IMR-90 (cell line): ENCODE measurements around the gene RPL10. TPM values are rescaled to one million over a fixed set of nuclear protein-coding genes. Genes with fewer than 3 reads are reported as not detected.
A peak's percentile ranks its signal among the peaks of the same experiment; 100 is the strongest.

Experiments
- ATAC-seq: fragments of 200-7000 bp; cut with Tn5 transposase; 2 replicates; pipeline ENCODE4 v1.9.1; 2020; ENCODE audit warnings: low read depth, mild to moderate bottlenecking, moderate library complexity
- BruUV-seq: library from RNA; stranded (reverse); fragments of 400-500 nt; replicated peaks from 2 replicates; lab custom pipeline; 2021; lab: Mats Ljungman, UMichigan
- CTCF ChIA-PET: fragments of 300-600 bp; formaldehyde crosslinking; extraction: SDS; loops from one replicate; lab custom pipeline; 2021; ENCODE audit warnings: antibody characterized with exemption; lab: Yijun Ruan, JAX
- POLR2A ChIA-PET: fragments of 300-600 bp; sonication (Branson Sonifier 250); formaldehyde crosslinking; loops from one replicate; lab custom pipeline; 2022; ENCODE audit warnings: antibody characterized with exemption; ENCODE audit not compliant: unreplicated experiment; lab: Charles Lee
- DNase-seq: peaks from one replicate; pipeline ENCODE4 v3.0.0; 2013
- H2AFZ ChIP-seq: replicated peaks from 2 replicates; pipeline ENCODE3; 2013; ENCODE audit warnings: low read length, mild to moderate bottlenecking; ENCODE audit not compliant: poor library complexity
- H2AK5ac ChIP-seq: 2 replicates; pipeline ENCODE4 v1.6.1; 2013; ENCODE audit warnings: low read depth, low read length, inconsistent platforms
- H2AK9ac ChIP-seq: replicated peaks from 2 replicates; pipeline ENCODE3; 2013; ENCODE audit warnings: mild to moderate bottlenecking, low read depth, low read length, moderate library complexity; ENCODE audit not compliant: poor library complexity
- H2BK120ac ChIP-seq: 2 replicates; pipeline ENCODE4 v1.6.1; 2013; ENCODE audit warnings: low read depth, low read length, inconsistent platforms
- H2BK15ac ChIP-seq: 3 replicates; pipeline ENCODE4 v1.6.1; 2013; ENCODE audit warnings: low read depth, low read length, inconsistent platforms
- H2BK20ac ChIP-seq: 2 replicates; pipeline ENCODE4 v1.6.1; 2013; ENCODE audit warnings: low read depth, mild to moderate bottlenecking, inconsistent platforms, low read length, moderate library complexity
- H2BK5ac ChIP-seq: 2 replicates; pipeline ENCODE4 v1.6.1; 2013; ENCODE audit warnings: mild to moderate bottlenecking, low read depth, low read length, inconsistent platforms; ENCODE audit not compliant: poor library complexity, severe bottlenecking
- H3K14ac ChIP-seq: replicated peaks from 2 replicates; pipeline ENCODE4 v1.6.1; 2013; ENCODE audit warnings: low read depth, low read length, inconsistent platforms
- H3K18ac ChIP-seq: 2 replicates; pipeline ENCODE4 v1.6.1; 2013; ENCODE audit warnings: low read depth, low read length, control low read depth
- H3K23ac ChIP-seq: 2 replicates; pipeline ENCODE4 v1.6.1; 2013; ENCODE audit warnings: low read depth, low read length, inconsistent platforms
- H3K27ac ChIP-seq: 2 replicates; pipeline ENCODE4 v1.5.1; 2013; ENCODE audit warnings: mild to moderate bottlenecking, control low read depth, low read length; ENCODE audit not compliant: insufficient read depth
- H3K27me3 ChIP-seq: 2 replicates; pipeline ENCODE4 v1.6.1; 2013; ENCODE audit warnings: low read length; ENCODE audit not compliant: control insufficient read depth, insufficient read depth
- H3K36me3 ChIP-seq: 2 replicates; pipeline ENCODE4 v1.6.1; 2013; ENCODE audit warnings: low read length, mixed read lengths; ENCODE audit not compliant: control insufficient read depth, insufficient read depth
- H3K4ac ChIP-seq: 2 replicates; pipeline ENCODE4 v1.6.1; 2013; ENCODE audit warnings: low read depth, low read length, inconsistent platforms
- H3K4me1 ChIP-seq: 2 replicates; pipeline ENCODE4 v1.6.1; 2013; ENCODE audit warnings: low read length, mixed read lengths; ENCODE audit not compliant: control insufficient read depth, insufficient read depth
- H3K4me2 ChIP-seq: 2 replicates; pipeline ENCODE4 v1.6.1; 2013; ENCODE audit warnings: low read depth, mild to moderate bottlenecking, control low read depth, low read length, moderate library complexity
- H3K4me3 ChIP-seq: 2 replicates; pipeline ENCODE4 v1.5.1; 2013; ENCODE audit warnings: low read depth, mild to moderate bottlenecking, control low read depth, low read length, moderate library complexity; ENCODE audit not compliant: insufficient read depth
- H3K56ac ChIP-seq: 2 replicates; pipeline ENCODE4 v1.6.1; 2013; ENCODE audit warnings: low read length, inconsistent platforms; ENCODE audit not compliant: insufficient read depth; ENCODE audit errors: extremely low read depth
- H3K79me1 ChIP-seq, 2 experiments: 2 replicates each; pipeline ENCODE4 v1.6.1; 2013; ENCODE audit warnings: low read length in 2 of 2, inconsistent platforms in 1 of 2, low read depth in 1 of 2
- H3K9ac ChIP-seq: 2 replicates; pipeline ENCODE4 v1.6.1; 2013; ENCODE audit warnings: low read depth, low read length, control low read depth
- H3K9me1 ChIP-seq: 2 replicates; pipeline ENCODE4 v1.6.1; 2013; ENCODE audit warnings: low read length, inconsistent platforms; ENCODE audit not compliant: insufficient read depth
- H3K9me3 ChIP-seq: 2 replicates; pipeline ENCODE4 v1.6.1; 2013; ENCODE audit warnings: low read length; ENCODE audit not compliant: control insufficient read depth, insufficient read depth
- H4K20me1 ChIP-seq: 2 replicates; pipeline ENCODE4 v1.6.1; 2013; ENCODE audit warnings: low read length, inconsistent platforms; ENCODE audit not compliant: insufficient read depth
- H4K5ac ChIP-seq: 2 replicates; pipeline ENCODE4 v1.6.1; 2013; ENCODE audit warnings: mild to moderate bottlenecking, low read depth, low read length, control low read depth
- H4K8ac ChIP-seq, 2 experiments: 2 replicates each; pipeline ENCODE4 v1.6.1; 2013; ENCODE audit warnings: low read depth in 2 of 2, low read length in 2 of 2, control low read depth in 1 of 2, inconsistent platforms in 1 of 2
- H4K91ac ChIP-seq: 2 replicates; pipeline ENCODE4 v1.6.1; 2013; ENCODE audit warnings: low read depth, low read length, inconsistent platforms; ENCODE audit not compliant: insufficient read depth
- CEBPB ChIP-seq: IDR thresholded peaks from 2 replicates; pipeline ENCODE4 v1.6.1; 2012; ENCODE audit warnings: low read depth, low read length, improper control_type of control experiment
- CHD1 ChIP-seq: IDR thresholded peaks from 2 replicates; pipeline ENCODE4 v1.6.1; 2012; ENCODE audit warnings: low read depth, low read length, improper control_type of control experiment
- CTCF ChIP-seq: conservative IDR thresholded peaks from 2 replicates; pipeline ENCODE4 v1.5.1; 2012; ENCODE audit warnings: mild to moderate bottlenecking, low read depth, low read length, improper control_type of control experiment
- ELK1 ChIP-seq: fragments of 150-350 bp; IDR thresholded peaks from 2 replicates; pipeline ENCODE4 v1.6.1; 2016; ENCODE audit warnings: low read depth, mild to moderate bottlenecking, low read length, moderate library complexity, borderline replicate concordance
- MXI1 ChIP-seq: IDR thresholded peaks from 2 replicates; pipeline ENCODE4 v1.6.1; 2012; ENCODE audit warnings: low read depth, mild to moderate bottlenecking, low read length, moderate library complexity, borderline replicate concordance
- NFE2L2 ChIP-seq: fragments of 150-350 bp; IDR thresholded peaks from 2 replicates; pipeline ENCODE4 v1.6.1; 2016; ENCODE audit warnings: low read depth, mild to moderate bottlenecking, low read length
- POLR2A ChIP-seq: IDR thresholded peaks from 2 replicates; pipeline ENCODE4 v1.6.1; 2012; ENCODE audit warnings: mild to moderate bottlenecking, low read depth, low read length
- RAD21 ChIP-seq: IDR thresholded peaks from 2 replicates; pipeline ENCODE4 v1.6.1; 2012; ENCODE audit warnings: low read length, improper control_type of control experiment
- RCOR1 ChIP-seq: IDR thresholded peaks from 2 replicates; pipeline ENCODE4 v1.6.1; 2012; ENCODE audit warnings: mild to moderate bottlenecking, low read length, improper control_type of control experiment; ENCODE audit not compliant: insufficient replicate concordance
- SMC3 ChIP-seq: fragments of 150-350 bp; IDR thresholded peaks from 2 replicates; pipeline ENCODE4 v1.6.1; 2016; ENCODE audit warnings: low read depth, mild to moderate bottlenecking, antibody characterized with exemption, low read length, moderate library complexity
- WGBS, 2 experiments: methylation state at CpG; one replicate each; pipeline versions ENCODE4 v1.1.5 to v1.1.7; 2013; ENCODE audit warnings: missing lambda C conversion rate in 2 of 2; ENCODE audit not compliant: insufficient read length in 1 of 2; ENCODE audit errors: extremely low coverage in 2 of 2; 5-methylcytosine and 5-hydroxymethylcytosine counted together
- dilution Hi-C: fragments of 300-500 bp; cut with HindIII; formaldehyde crosslinking; loops from one replicate; pipeline ENCODE4 v1.14.3; 2018; ENCODE audit warnings: low sequenced_read_pairs; ENCODE audit not compliant: unreplicated experiment
- in situ Hi-C: fragments of 300-500 bp; cut with MboI; formaldehyde crosslinking; loops from 3 replicates; pipeline ENCODE4 v1.14.3; 2019; ENCODE audit warnings: low sequenced_read_pairs, inconsistent platforms, mixed read lengths
- intact Hi-C: fragments of 100-400 bp; cut with micrococcal nuclease; formaldehyde crosslinking; loops from 2 replicates; pipeline ENCODE4 v1.10.0; 2022
- polyA plus RNA-seq, 3 experiments: library from polyadenylated mRNA; depleted of rRNA; stranded (reverse); fragments of >200 nt; gene quantifications; 2 replicates each; pipeline ENCODE4 v1.2.3, GENCODE V29; 2012; ENCODE audit warnings: low replicate concordance in 1 of 3
- total RNA-seq: library from RNA; depleted of rRNA; stranded (reverse); fragments of >200 nt; gene quantifications from 2 replicates; pipeline ENCODE4 v1.2.3, GENCODE V29; 2012

Gene RPL10
- total and polyA plus RNA-seq, 2 of the 4 experiments (the other 2 are of a cell fraction), result 1,582 to 7,467 TPM

GRCh38 chrX:154396973-154397887, 947 bp upstream of the RPL10 start:
- H3K9me3 ChIP-seq, result no peaks in the 10 kb centered on the region
- ATAC-seq (peak; percentile 71), DNase-seq (peak; percentile 46)
- TF ChIP-seq CEBPB (no peak), SMC3 (no peak), CHD1 (no peak), ELK1 (no peak), RAD21 (no peak), RCOR1 (no peak), NFE2L2 (no peak), POLR2A (no peak), CTCF (no peak), MXI1 (no peak)
- peak overlapping the region; percentile 91 for H3K4ac ChIP-seq
- H3K18ac ChIP-seq, result peak overlapping the region; percentile 63; the same call in 1 of the 2 replicates
- H3K27me3 ChIP-seq, result no peaks in the 10 kb centered on the region
- CTCF ChIA-PET, result interaction anchor here (1.1 kb wide), 1 partner anchor 13 kb away, joined by 3 read pairs; no protein-coding TSS in a partner anchor
- H2AK9ac ChIP-seq, result peak overlapping the region; percentile 99
- peak overlapping the region; percentile 95 for H4K91ac ChIP-seq
- peak overlapping the region; percentile 93 for H3K4me2 ChIP-seq
- POLR2A ChIA-PET, result interaction anchor here (0.6 to 1.0 kb wide), 5 partner anchors 10 to 81 kb away, joined by 3 to 8 read pairs (median 4); partner anchors contain the start of gene FLNA
- 0 out of 2 replicates have a peak, but pooled peaks cover 2% of the 10 kb centered on the region for H3K4me1 ChIP-seq
- peak overlapping the region; percentile 84 for H2AK5ac ChIP-seq
- peak overlapping the region; percentile 78 for H3K9ac ChIP-seq
- H2BK20ac ChIP-seq, result no peak overlapping the region
- peak overlapping the region; percentile 39 for H3K4me3 ChIP-seq
- peaks cover 41% of the 10 kb centered on the region for H4K20me1 ChIP-seq
- dilution Hi-C loops (no loop called here), in situ Hi-C loops (no loop called here), intact Hi-C loops (no loop called here)
- H2BK120ac ChIP-seq, result peak overlapping the region; percentile 76; the same call in 1 of the 2 replicates
- H3K79me1 ChIP-seq, result peaks cover 4 to 24% of the 10 kb centered on the region in 2 experiments; a peak in 3 of 4 replicates
- peak overlapping the region; percentile 94 for H3K14ac ChIP-seq
- H3K27ac ChIP-seq, result peak overlapping the region; percentile 90
- peak overlapping the region; percentile 93 for H3K23ac ChIP-seq
- peak overlapping the region; percentile 79 to 98; a peak in 3 of 4 replicates for H4K8ac ChIP-seq
- H4K5ac ChIP-seq, result peak overlapping the region; percentile 86
- H3K36me3 ChIP-seq, result peaks cover 21% of the 10 kb centered on the region
- H3K56ac ChIP-seq, result peak overlapping the region; percentile 76
- peak overlapping the region; percentile 6; the same call in 1 of the 3 replicates for H2BK15ac ChIP-seq
- WGBS, 2 experiments, result 37% methylated on average over 15 of the region's 53 CpGs; no CpG with 5 or more reads in 1 of the 2 experiments
- no peaks in the 10 kb centered on the region for H3K9me1 ChIP-seq
- peak overlapping the region; percentile 88 for H2BK5ac ChIP-seq
- peak overlapping the region; percentile 90 for H2AFZ ChIP-seq
- BruUV-seq, result no TSS peak
